A549 (cell line): ENCODE measurements around the gene DCAF11. TPM values are rescaled to one million over a fixed set of nuclear protein-coding genes. Genes with fewer than 3 reads are reported as not detected.

Source experiments
- ATAC-seq, 2 experiments: fragments of 200-7000 bp in 1 of 2; fragments of >200 bp in 1 of 2; cut with Nextera tagmentation in 1 of 2; cut with Tn5 transposase in 1 of 2; 3 replicates each; pipeline versions ENCODE4 v1.8.0 to v1.9.1; 2018 to 2020; ENCODE audit warnings: mild to moderate bottlenecking in 1 of 2, moderate library complexity in 1 of 2
- CTCF ChIA-PET: fragments of 300-600 bp; sonication (Branson Sonifier 250); formaldehyde crosslinking; extraction: SDS; loops from one replicate; lab custom pipeline; 2021; ENCODE audit warnings: antibody characterized with exemption, inconsistent platforms; lab: Yijun Ruan, JAX
- POLR2A ChIA-PET: fragments of 350-600 bp; formaldehyde crosslinking; extraction: SDS; loops from one replicate; lab custom pipeline; 2021; ENCODE audit warnings: antibody characterized with exemption, inconsistent platforms; lab: Yijun Ruan, JAX
- DNase-seq, 2 experiments: peaks; one replicate each; pipeline versions ENCODE4 v3.0.0 to v3.0.0-alpha.2; 2011 to 2016; ENCODE audit warnings: low read depth in 1 of 2, low spot score in 1 of 2
- FAIRE-seq: peaks from 2 replicates; lab custom pipeline; 2011; peaks lifted over from hg19 to GRCh38; lab: Jason Lieb, UNC
- H3K27ac ChIP-seq, 2 experiments: fragments of >200 bp; sonication (Bioruptor Twin); formaldehyde crosslinking; 3 replicates each; pipeline ENCODE4 v1.5.1; 2016 to 2017
- H3K4me1 ChIP-seq: fragments of >200 bp; sonication (Bioruptor Twin); formaldehyde crosslinking; 3 replicates; pipeline ENCODE4 v1.6.1; 2016
- H3K4me2 ChIP-seq: fragments of >200 bp; sonication (Bioruptor Twin); formaldehyde crosslinking; 3 replicates; pipeline ENCODE4 v1.6.1; 2016
- H3K4me3 ChIP-seq: fragments of >200 bp; sonication (Bioruptor Twin); formaldehyde crosslinking; 3 replicates; pipeline ENCODE4 v1.5.1; 2016
- H3K9me3 ChIP-seq: fragments of >200 bp; sonication (Bioruptor Twin); formaldehyde crosslinking; 3 replicates; pipeline ENCODE4 v1.6.1; 2016
- ATOH8 ChIP-seq: fragments of 250-450 bp; sonication (Bioruptor Pico); IDR thresholded peaks from 2 replicates; pipeline ENCODE4 v1.5.0; 2020; ENCODE audit warnings: low read depth, mild to moderate bottlenecking, moderate library complexity
- BHLHE40 ChIP-seq: IDR thresholded peaks from 2 replicates; pipeline ENCODE4 v1.6.1; 2012; ENCODE audit warnings: low read depth, low read length, inconsistent platforms
- CHD2 ChIP-seq: fragments of 150-350 bp; IDR thresholded peaks from 2 replicates; pipeline ENCODE4 v1.6.1; 2014; ENCODE audit warnings: low read length; ENCODE audit not compliant: partially characterized antibody
- CHD4 ChIP-seq: fragments of 200-600 bp; sonication (generic); IDR thresholded peaks from 2 replicates; pipeline ENCODE4 v1.6.1; 2016; ENCODE audit warnings: antibody characterized with exemption, mild to moderate bottlenecking, borderline replicate concordance
- CTCF ChIP-seq: fragments of >200 bp; sonication (Bioruptor Twin); formaldehyde crosslinking; IDR thresholded peaks from 3 replicates; pipeline ENCODE4 v1.5.1; 2016
- EHF ChIP-seq: fragments of 250-450 bp; sonication (Bioruptor Pico); IDR thresholded peaks from 2 replicates; pipeline ENCODE4 v1.5.0; 2020; ENCODE audit warnings: mild to moderate bottlenecking
- EHMT2 ChIP-seq: fragments of 200-600 bp; sonication (generic); IDR thresholded peaks from 2 replicates; pipeline ENCODE4 v1.6.1; 2016; ENCODE audit warnings: antibody characterized with exemption, low read depth, mild to moderate bottlenecking, moderate library complexity
- ELK1 ChIP-seq: fragments of 150-350 bp; IDR thresholded peaks from 2 replicates; pipeline ENCODE4 v1.6.1; 2014; ENCODE audit warnings: low read depth, mild to moderate bottlenecking, low read length
- EP300 ChIP-seq, 2 experiments: fragments of >200 bp; sonication (Bioruptor Twin); formaldehyde crosslinking; IDR thresholded peaks; 2 replicates in 1 of 2; 3 replicates in 1 of 2; pipeline ENCODE4 v1.6.1; 2016 to 2017
- ESRRA ChIP-seq: fragments of 150-350 bp; IDR thresholded peaks from 2 replicates; pipeline ENCODE4 v1.6.1; 2014; ENCODE audit warnings: mild to moderate bottlenecking, low read length, borderline replicate concordance
- FOSB ChIP-seq: fragments of 250-450 bp; sonication (Bioruptor Pico); IDR thresholded peaks from 2 replicates; pipeline ENCODE4 v1.5.0; 2020; ENCODE audit warnings: mild to moderate bottlenecking, moderate library complexity
- FOSL2 ChIP-seq, 2 experiments: fragments of 450-650 bp in 1 of 2; fragments of >200 bp in 1 of 2; sonication (Bioruptor Twin) in 1 of 2; formaldehyde crosslinking; IDR thresholded peaks; 2 replicates each; pipeline versions ENCODE4 v1.5.0 to v1.6.1; 2016 to 2020; ENCODE audit warnings: mild to moderate bottlenecking in 1 of 2, moderate library complexity in 1 of 2
- FOXS1 ChIP-seq: fragments of 250-450 bp; sonication (Bioruptor Pico); IDR thresholded peaks from 2 replicates; pipeline ENCODE4 v1.5.0; 2020; ENCODE audit warnings: mild to moderate bottlenecking, moderate library complexity
- GATA3 ChIP-seq: IDR thresholded peaks from 2 replicates; pipeline ENCODE4 v1.6.1; 2012; ENCODE audit warnings: borderline replicate concordance
- HDAC2 ChIP-seq: fragments of 200-600 bp; sonication (generic); IDR thresholded peaks from 2 replicates; pipeline ENCODE4 v1.6.1; 2016
- HMGXB4 ChIP-seq: fragments of 250-450 bp; sonication (Bioruptor Pico); IDR thresholded peaks from 2 replicates; pipeline ENCODE4 v1.5.0; 2021; ENCODE audit warnings: mild to moderate bottlenecking, moderate library complexity, borderline replicate concordance
- HOXA7 ChIP-seq: fragments of 250-450 bp; sonication (Bioruptor Pico); IDR thresholded peaks from 2 replicates; pipeline ENCODE4 v1.5.0; 2020; ENCODE audit warnings: mild to moderate bottlenecking, moderate library complexity
- JUN ChIP-seq, 2 experiments: fragments of >200 bp; sonication (Bioruptor Twin); formaldehyde crosslinking; IDR thresholded peaks; 2 replicates in 1 of 2; 3 replicates in 1 of 2; pipeline ENCODE4 v1.6.1; 2016 to 2017
- NFE2L2 ChIP-seq: fragments of 150-350 bp; conservative IDR thresholded peaks from 2 replicates; pipeline ENCODE4 v1.6.1; 2014; ENCODE audit warnings: low read length
- PBX3 ChIP-seq: IDR thresholded peaks from 2 replicates; pipeline ENCODE4 v1.6.1; 2012
- POLR2AphosphoS2 ChIP-seq: conservative IDR thresholded peaks from 2 replicates; pipeline ENCODE4 v1.6.1; 2012; ENCODE audit warnings: low read length, improper control_type of control experiment, inconsistent platforms
- RARB ChIP-seq: fragments of 250-450 bp; sonication (Bioruptor Pico); IDR thresholded peaks from 2 replicates; pipeline ENCODE4 v1.8.0; 2021; ENCODE audit warnings: mild to moderate bottlenecking, moderate library complexity
- RFX5 ChIP-seq: fragments of 450-650 bp; IDR thresholded peaks from 2 replicates; pipeline ENCODE4 v1.7.1; 2014; ENCODE audit warnings: antibody characterized with exemption, mild to moderate bottlenecking, moderate library complexity
- SREBF2 ChIP-seq: fragments of 450-650 bp; IDR thresholded peaks from 2 replicates; pipeline ENCODE4 v1.6.1; 2014; ENCODE audit warnings: mild to moderate bottlenecking, moderate library complexity
- TFCP2L1 ChIP-seq: fragments of 250-450 bp; sonication (Bioruptor Pico); IDR thresholded peaks from 2 replicates; pipeline ENCODE4 v1.5.0; 2021; ENCODE audit warnings: mild to moderate bottlenecking
- ZNF302 ChIP-seq: fragments of 250-450 bp; sonication (Bioruptor Pico); IDR thresholded peaks from 2 replicates; pipeline ENCODE4 v1.9.0; 2021; ENCODE audit warnings: inconsistent platforms, mild to moderate bottlenecking, moderate library complexity
- WGBS: methylation state at CpG from one replicate; pipeline ENCODE4 v1.1.6; 2017; ENCODE audit errors: missing lambda C conversion rate; 5-methylcytosine and 5-hydroxymethylcytosine counted together
- polyA plus RNA-seq, 4 experiments: library from polyadenylated mRNA; depleted of rRNA in 3 of 4; stranded (reverse); fragments of >200 nt; fragmentation: RNase III in 1 of 4; extraction: RNeasy Plus Mini Kit Qiagen cat#74134 plus additional on column Dnase treatment in 1 of 4; gene quantifications; 2 replicates in 3 of 4; 3 replicates in 1 of 4; pipeline ENCODE4 v1.2.3, GENCODE V29; 2011 to 2017

Gene DCAF11
- polyA plus RNA-seq, 2 of the 4 experiments (the other 2 are of a cell fraction) = 27.9 to 30.7 TPM

- TF ChIP-seq ELK1 = no peak
- TF ChIP-seq TFCP2L1 (CRISPR knock-in tag) = no peak
- TF ChIP-seq CHD2 = no peak
- TF ChIP-seq FOXS1 (CRISPR knock-in tag) = no peak
These were observed 33.3 kb downstream of the DCAF11 start (continued) for GRCh38 chr14:24147761-24148428.

GRCh38 chr14:24149302-24149969 lies 34.9 kb downstream of the DCAF11 start:
- H3K4me3 ChIP-seq = no peak overlapping the region
- H3K27ac ChIP-seq = no peak overlapping the region
- DNase-seq = no peak
- H3K4me1 ChIP-seq = peaks cover 14% of the 10 kb centered on the region
- no peaks in the 10 kb centered on the region for H3K9me3 ChIP-seq
- no peak overlapping the region for H3K4me2 ChIP-seq
- ChIA-PET POLR2A (interaction anchor here (1.5 kb wide), 1 partner anchor 64 kb away, joined by 3 read pairs; the partner anchor contains the start of gene CHMP4A), CTCF (interaction anchor here (0.6 to 12.6 kb wide), 4 partner anchors 8 to 964 kb away, joined by 4 to 168 read pairs (median 10); partner anchors contain the start of genes EMC9, IRF9 and PSME1)
- no peak for TF ChIP-seq POLR2AphosphoS2
- no peak for TF ChIP-seq FOSB (CRISPR knock-in tag)
- no peak for TF ChIP-seq ESRRA
- no peak for TF ChIP-seq PBX3
- no peak for TF ChIP-seq JUN (IDR thresholded peaks at IDR 0.05)
- TF ChIP-seq CHD4 = no peak
- TF ChIP-seq NFE2L2 = no peak
- no peak for TF ChIP-seq RFX5
- TF ChIP-seq RARB = no peak
- TF ChIP-seq CTCF = no peak
- WGBS = 95% methylated on average over 3 of the region's 3 CpGs
- FAIRE-seq = no peak
- no peak for ATAC-seq

- CTCF ChIA-PET = interaction anchor here (2.8 to 12.6 kb wide), 2 partner anchors 9 to 12 kb away, joined by 10 to 168 read pairs; partner anchors contain the start of genes EMC9 and IRF9
- peaks cover 14% of the 10 kb centered on the region for H3K4me1 ChIP-seq
- H3K27ac ChIP-seq = no peak overlapping the region
- 89% methylated on average over 9 of the region's 9 CpGs for WGBS
- POLR2A ChIA-PET = interaction anchor here (1.5 to 2.1 kb wide), 2 partner anchors 11 to 64 kb away, joined by 3 to 6 read pairs; partner anchors contain the start of genes CHMP4A and IRF9
- ATAC-seq = no peak
- no peaks in the 10 kb centered on the region for H3K9me3 ChIP-seq
- H3K4me3 ChIP-seq = no peak overlapping the region
- DNase-seq = no peak
- H3K4me2 ChIP-seq = no peak overlapping the region
- no peak for FAIRE-seq
- no peak for TF ChIP-seq GATA3
- no peak for TF ChIP-seq JUN (IDR thresholded peaks at IDR 0.05)
- no peak for TF ChIP-seq ELK1
- no peak for TF ChIP-seq POLR2AphosphoS2
- TF ChIP-seq FOSL2 (IDR thresholded peaks at IDR 0.05) = no peak
- no peak for TF ChIP-seq FOSL2 (CRISPR knock-in tag; IDR thresholded peaks at IDR 0.05)
- no peak for TF ChIP-seq HDAC2
- TF ChIP-seq ZNF302 (CRISPR knock-in tag) = no peak
- no peak for TF ChIP-seq CHD4
- TF ChIP-seq SREBF2 = no peak
- no peak for TF ChIP-seq HMGXB4 (CRISPR knock-in tag)
- no peak for TF ChIP-seq RFX5
- TF ChIP-seq HOXA7 = no peak
- no peak for TF ChIP-seq BHLHE40
- TF ChIP-seq EP300 (IDR thresholded peaks at IDR 0.05) = no peak
- TF ChIP-seq EHF = no peak
- TF ChIP-seq EHMT2 = no peak
- no peak for TF ChIP-seq ATOH8 (CRISPR knock-in tag)
These were observed 35.5 kb downstream of the DCAF11 start for GRCh38 chr14:24150061-24150460.
